ENCODE results near the gene PSMD3. TPM values are rescaled to one million over a fixed set of nuclear protein-coding genes. Genes with fewer than 3 reads are reported as not detected.

Gene PSMD3
- total RNA-seq, 1 donor from 2014 or later: 132 TPM

GRCh38 chr17:39995438-39995837, 14.8 kb downstream of the PSMD3 start:
- H3K27ac Mint-ChIP-seq (ENCODE audit: unreplicated experiment): peak overlapping the region; percentile 85
- no peak for DNase-seq (ENCODE audit: low spot score)

GRCh38 chr17:39996162-39996561, 15.6 kb downstream of the PSMD3 start:
- Mint-ChIP-seq H3K4me3 (ENCODE audit: unreplicated experiment) (peak overlapping the region; percentile 25), H3K4me1 (ENCODE audit: unreplicated experiment) (peaks cover 10% of the 10 kb centered on the region), H3K27me3 (ENCODE audit: unreplicated experiment) (no peaks in the 10 kb centered on the region), H3K36me3 (ENCODE audit: low read depth, unreplicated experiment) (peaks cover 50% of the 10 kb centered on the region), H3K9me3 (ENCODE audit: unreplicated experiment) (no peaks in the 10 kb centered on the region), H3K27ac (ENCODE audit: unreplicated experiment) (no peak overlapping the region)
- no peak for TF ChIP-seq CTCF (IDR thresholded peaks at IDR 0.05; ENCODE audit: unreplicated experiment)
- DNase-seq (ENCODE audit: low spot score): no peak

More at GRCh38 chr17:39995438-39995837, 14.8 kb downstream of the PSMD3 start:
- Mint-ChIP-seq H3K27me3 (ENCODE audit: unreplicated experiment) (no peaks in the 10 kb centered on the region), H3K4me1 (ENCODE audit: unreplicated experiment) (peaks cover 10% of the 10 kb centered on the region), H3K4me3 (ENCODE audit: unreplicated experiment) (peak overlapping the region; percentile 68), H3K36me3 (ENCODE audit: low read depth, unreplicated experiment) (peaks cover 55% of the 10 kb centered on the region), H3K9me3 (ENCODE audit: unreplicated experiment) (no peaks in the 10 kb centered on the region)
- no peak for TF ChIP-seq CTCF (IDR thresholded peaks at IDR 0.05; ENCODE audit: unreplicated experiment)

GRCh38 chr17:39996800-39997199, 16.2 kb downstream of the PSMD3 start:
- no peak for TF ChIP-seq CTCF (IDR thresholded peaks at IDR 0.05; ENCODE audit: unreplicated experiment)
- H3K4me3 Mint-ChIP-seq (ENCODE audit: unreplicated experiment): no peak overlapping the region
- peaks cover 10% of the 10 kb centered on the region for H3K4me1 Mint-ChIP-seq (ENCODE audit: unreplicated experiment)
- no peaks in the 10 kb centered on the region for H3K9me3 Mint-ChIP-seq (ENCODE audit: unreplicated experiment)
- DNase-seq (ENCODE audit: low spot score): no peak
- H3K27ac Mint-ChIP-seq (ENCODE audit: unreplicated experiment): no peak overlapping the region
- H3K36me3 Mint-ChIP-seq (ENCODE audit: low read depth, unreplicated experiment): peaks cover 45% of the 10 kb centered on the region
- H3K27me3 Mint-ChIP-seq (ENCODE audit: unreplicated experiment): no peaks in the 10 kb centered on the region

- Mint-ChIP-seq H3K9me3 (ENCODE audit: unreplicated experiment) (no peaks in the 10 kb centered on the region), H3K27ac (ENCODE audit: unreplicated experiment) (no peak overlapping the region), H3K36me3 (ENCODE audit: low read depth, unreplicated experiment) (peaks cover 38% of the 10 kb centered on the region), H3K4me1 (ENCODE audit: unreplicated experiment) (peaks cover 10% of the 10 kb centered on the region), H3K27me3 (ENCODE audit: unreplicated experiment) (no peaks in the 10 kb centered on the region), H3K4me3 (ENCODE audit: unreplicated experiment) (no peak overlapping the region)
- DNase-seq (ENCODE audit: low spot score): no peak
- no peak for TF ChIP-seq CTCF (IDR thresholded peaks at IDR 0.05; ENCODE audit: unreplicated experiment)
These were observed 16.9 kb downstream of the PSMD3 start for GRCh38 chr17:39997543-39997942.

GRCh38 chr17:39999067-39999466, 18.5 kb downstream of the PSMD3 start:
- peaks cover 23% of the 10 kb centered on the region for H3K36me3 Mint-ChIP-seq (ENCODE audit: low read depth, unreplicated experiment)
- DNase-seq (ENCODE audit: low spot score): no peak
- no peak overlapping the region for H3K4me3 Mint-ChIP-seq (ENCODE audit: unreplicated experiment)
- no peaks in the 10 kb centered on the region for H3K9me3 Mint-ChIP-seq (ENCODE audit: unreplicated experiment)
- no peaks in the 10 kb centered on the region for H3K4me1 Mint-ChIP-seq (ENCODE audit: unreplicated experiment)
- H3K27ac Mint-ChIP-seq (ENCODE audit: unreplicated experiment): no peak overlapping the region
- H3K27me3 Mint-ChIP-seq (ENCODE audit: unreplicated experiment): no peaks in the 10 kb centered on the region
- TF ChIP-seq CTCF (IDR thresholded peaks at IDR 0.05; ENCODE audit: unreplicated experiment): no peak

Measured in endothelial cell (in vitro differentiated cells).